OCI-LY1 (cell line): ENCODE measurements around the gene PRDM15.

ENCODE experiments used
- CTCF ChIP-seq: fragments of 200-600 bp; sonication (generic), shearing (Covaris generic); IDR thresholded peaks from 2 replicates; pipeline ENCODE4 v1.5.1; 2017; ENCODE audit warnings: mild to moderate bottlenecking, antibody characterized with exemption, low read length, moderate library complexity, mixed read lengths
- EZH2 ChIP-seq: fragments of 200-600 bp; sonication (generic), shearing (Covaris generic); IDR thresholded peaks from 2 replicates; pipeline ENCODE4 v1.8.0; 2017; ENCODE audit warnings: borderline replicate concordance, mixed run types, mild to moderate bottlenecking, antibody characterized with exemption, low read length, moderate library complexity, mixed read lengths

- TF ChIP-seq CTCF (no peak), EZH2 (no peak)
These were observed 47.6 kb upstream of the PRDM15 start for GRCh38 chr21:41926807-41927171.
